ENCODE results near the gene SYT13. TPM values are rescaled to one million over a fixed set of nuclear protein-coding genes. Genes with fewer than 3 reads are reported as not detected.

The SYT13 gene
- total and polyA plus RNA-seq, 2 of the 4 experiments (the other 2 are of a cell fraction) = not detected

- Histone ChIP-seq H3K9me1 (ENCODE audit: insufficient read depth, low read length) (no peaks in the 10 kb centered on the region), H3K18ac (ENCODE audit: low read depth, low read length) (no peak overlapping the region), H4K5ac (ENCODE audit: low read depth, low read length) (no peak overlapping the region), H2BK15ac (ENCODE audit: low read depth, low read length) (no peak overlapping the region), H3K56ac (ENCODE audit: extremely low read depth, insufficient read depth, low read length) (no peak overlapping the region), H2BK20ac (ENCODE audit: low read depth, low read length) (no peak overlapping the region), H4K91ac (ENCODE audit: insufficient read depth, low read depth, low read length) (no peak overlapping the region), H4K8ac (ENCODE audit: low read depth in 2 of 2, low read length in 2 of 2) (no peak overlapping the region), H3K9ac (ENCODE audit: low read depth, low read length) (no peak overlapping the region), H4K20me1 (ENCODE audit: insufficient read depth, low read length) (no peaks in the 10 kb centered on the region), H3K14ac (replicated peaks; ENCODE audit: low read depth, low read length) (no peak overlapping the region), H3K27me3 (ENCODE audit: control insufficient read depth, insufficient read depth, low read length) (peaks cover 14% of the 10 kb centered on the region), H3K4ac (ENCODE audit: low read depth, low read length) (no peak overlapping the region), H3K23ac (ENCODE audit: low read depth, low read length) (no peak overlapping the region), H2AK9ac (replicated peaks; ENCODE audit: low read depth, low read length, poor library complexity) (no peak overlapping the region), H3K9me3 (ENCODE audit: control insufficient read depth, insufficient read depth, low read length) (no peaks in the 10 kb centered on the region), H2BK120ac (ENCODE audit: low read depth, low read length) (no peak overlapping the region), H3K4me1 (ENCODE audit: control insufficient read depth, insufficient read depth, low read length) (no peaks in the 10 kb centered on the region), H3K4me2 (ENCODE audit: low read depth, low read length) (no peak overlapping the region), H2BK5ac (ENCODE audit: low read depth, low read length, poor library complexity, severe bottlenecking) (no peak overlapping the region), H3K27ac (ENCODE audit: insufficient read depth, low read length) (no peak overlapping the region), H3K36me3 (ENCODE audit: control insufficient read depth, insufficient read depth, low read length) (no peaks in the 10 kb centered on the region), H3K79me1 (ENCODE audit: low read depth in 1 of 2, low read length in 2 of 2) (no peaks in the 10 kb centered on the region), H3K4me3 (ENCODE audit: insufficient read depth, low read depth, low read length) (no peak overlapping the region), H2AK5ac (ENCODE audit: low read depth, low read length) (no peak overlapping the region), H2AFZ (replicated peaks; ENCODE audit: low read length, poor library complexity) (no peak overlapping the region)
- in situ Hi-C loops (cut with MboI; ENCODE audit: low sequenced_read_pairs) = loop anchor here (10.0 to 25.0 kb wide), 2 partner anchors 361 to 609 kb away; no protein-coding TSS in a partner anchor
- dilution Hi-C loops (cut with HindIII; ENCODE audit: low sequenced_read_pairs, unreplicated experiment) = no loop called here
- BruUV-seq (replicated peaks) = no TSS peak
- POLR2A ChIA-PET (ENCODE audit: unreplicated experiment) = no interaction called here
- TF ChIP-seq MAFK (IDR thresholded peaks at IDR 0.05; ENCODE audit: low read depth, low read length) (no peak), SMC3 (IDR thresholded peaks at IDR 0.05; ENCODE audit: low read depth, low read length) (no peak), RFX5 (IDR thresholded peaks at IDR 0.05; ENCODE audit: low read depth, low read length) (no peak), CHD1 (IDR thresholded peaks at IDR 0.05; ENCODE audit: low read depth, low read length) (no peak), MXI1 (IDR thresholded peaks at IDR 0.05; ENCODE audit: borderline replicate concordance, low read depth, low read length) (no peak)
- WGBS, 2 experiments (ENCODE audit: extremely low coverage in 2 of 2, insufficient read length in 1 of 2) = no CpG with 5 or more reads among the region's 3 CpGs
- ATAC-seq (ENCODE audit: low read depth) (no peak), DNase-seq (no peak)
- CTCF ChIA-PET = no interaction called here
- intact Hi-C loops (cut with micrococcal nuclease) = loop anchor here (10.0 kb wide), 1 partner anchor 651 kb away; no protein-coding TSS in a partner anchor
These were observed 9.9 kb upstream of the SYT13 start for GRCh38 chr11:45296075-45296474.
